GM18498 (cell line): ENCODE data around the gene AHR.
"Not testable (repeated sequence)": the region's sequence is repeated elsewhere in the genome, so short reads cannot be mapped to it uniquely, and the experiment has no call there.

Experiments used
- ATAC-seq: cut with Tn5 transposase; IDR thresholded peaks from one replicate; pipeline ENCODE4 v1.9.1; 2021; ENCODE audit warnings: mild to moderate bottlenecking, moderate library complexity; ENCODE audit not compliant: unreplicated experiment

The AHR gene

GRCh38 chr7:17336168-17336567 is 37.7 kb downstream of the AHR start:
- ATAC-seq: no peak

GRCh38 chr7:17339139-17339538 is 40.7 kb downstream of the AHR start:
- ATAC-seq: no peak

DNA sequence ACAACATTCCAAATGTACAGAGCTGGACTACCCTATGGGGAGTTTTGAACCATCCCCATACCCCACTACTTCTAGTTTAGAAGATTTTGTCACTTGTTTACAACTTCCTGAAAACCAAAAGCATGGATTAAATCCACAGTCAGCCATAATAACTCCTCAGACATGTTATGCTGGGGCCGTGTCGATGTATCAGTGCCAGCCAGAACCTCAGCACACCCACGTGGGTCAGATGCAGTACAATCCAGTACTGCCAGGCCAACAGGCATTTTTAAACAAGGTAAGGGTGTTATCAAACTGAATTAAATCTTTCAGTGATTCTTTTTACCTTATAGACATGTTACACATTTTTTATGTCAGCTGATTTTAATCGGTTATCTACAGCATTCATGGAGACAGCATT is 41.5 kb downstream of the AHR start:
- ATAC-seq: no peak

DNA sequence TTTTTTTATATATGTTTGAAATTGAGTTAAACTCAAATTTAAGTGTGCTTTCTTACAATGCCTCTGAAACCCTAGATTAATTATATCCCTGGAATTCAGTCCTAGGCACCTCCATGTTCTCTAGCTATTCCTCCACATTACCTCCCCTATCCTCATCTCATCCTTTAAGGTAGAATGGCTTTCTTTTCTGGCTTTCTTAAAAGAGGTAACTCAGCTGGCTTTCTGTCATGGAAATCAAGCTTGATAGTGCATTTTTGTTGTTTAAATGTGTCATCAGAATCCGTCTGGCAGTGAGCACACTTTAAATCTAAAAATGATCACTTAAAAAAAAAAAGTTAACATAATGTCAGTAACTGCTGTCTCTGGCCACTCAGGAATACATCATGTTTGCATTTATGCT is 42.2 kb downstream of the AHR start:
- no peak for ATAC-seq

- ATAC-seq: no peak
Measured at GRCh38 chr7:17342756-17343155, 44.3 kb downstream of the AHR start.

GRCh38 chr7:17347401-17347800 is 48.9 kb downstream of the AHR start:
- no peak for ATAC-seq

DNA sequence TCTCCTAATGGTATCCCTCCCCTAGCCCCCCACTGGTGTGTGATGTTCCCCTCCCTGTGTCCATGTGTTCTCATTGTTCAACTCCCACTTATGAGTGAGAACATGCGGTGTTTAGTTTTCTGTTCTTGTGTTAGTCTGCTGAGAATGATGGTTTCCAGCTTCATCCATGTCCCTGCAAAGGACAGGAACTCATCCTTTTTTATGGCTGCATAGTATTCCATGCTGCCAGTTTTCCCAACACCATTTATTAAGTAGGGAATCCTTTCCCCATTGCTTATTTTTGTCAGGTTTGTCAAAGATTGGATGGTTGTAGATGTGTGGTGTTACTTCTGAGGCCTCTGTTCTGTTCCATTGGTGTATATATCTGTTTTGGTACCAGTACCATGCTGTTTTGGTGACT is 50.5 kb downstream of the AHR start:
- ATAC-seq: not testable (repeated sequence)

DNA sequence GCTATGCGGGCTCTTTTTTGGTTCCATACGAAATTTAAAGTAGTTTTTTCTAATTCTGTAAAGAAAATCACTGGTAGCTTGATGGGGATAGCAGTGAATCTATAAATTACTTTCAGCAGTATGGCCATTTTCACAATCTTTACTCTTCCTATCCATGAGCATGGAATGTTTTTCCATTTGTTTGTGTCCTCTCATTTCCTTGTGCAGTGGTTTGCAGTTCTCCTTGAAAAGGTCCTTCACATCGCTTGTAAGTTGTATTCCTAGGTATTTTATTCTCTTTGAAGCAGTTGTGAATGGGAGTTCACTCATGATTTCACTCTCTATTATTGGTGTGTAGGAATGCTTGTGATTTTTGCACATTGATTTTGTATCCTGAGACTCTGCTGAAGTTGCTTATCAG is 51.9 kb downstream of the AHR start:
- not testable (repeated sequence) for ATAC-seq

DNA sequence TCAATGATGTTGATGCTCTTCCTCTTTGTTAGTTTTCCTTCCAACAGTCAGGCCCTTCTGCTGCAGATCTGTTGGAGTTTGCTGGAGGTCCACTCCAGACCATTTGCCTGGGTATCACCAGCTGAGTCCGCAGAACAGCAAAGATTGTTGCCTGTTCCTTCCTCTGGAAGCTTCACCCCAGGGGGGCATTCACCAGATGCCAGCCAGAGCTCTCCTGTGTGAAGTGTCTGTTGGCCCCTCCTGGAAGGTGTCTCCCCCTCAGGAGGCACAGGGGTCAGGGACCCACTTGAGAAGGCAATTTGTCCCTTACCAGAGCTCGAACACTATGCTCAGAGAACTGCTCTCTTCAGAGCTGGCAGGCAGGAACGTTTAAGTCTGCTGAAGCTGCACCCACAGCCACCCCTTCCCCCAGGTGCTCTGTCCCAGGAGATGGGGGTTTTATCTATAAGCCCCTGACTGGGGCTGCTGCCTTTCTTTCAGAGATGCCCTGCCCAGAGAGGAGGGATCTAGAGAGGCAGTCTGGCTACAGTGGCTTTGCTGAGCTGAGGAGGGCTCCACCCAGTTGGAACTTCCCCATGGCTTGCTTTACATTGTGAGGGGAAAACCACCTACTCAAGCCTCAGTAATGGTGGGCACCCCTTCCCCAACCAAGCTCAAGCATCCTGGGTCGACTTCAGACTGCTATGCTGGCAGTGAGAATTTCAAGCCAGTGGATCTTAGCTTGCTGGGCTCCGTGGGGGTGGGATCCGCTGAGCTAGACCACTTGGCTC is 55.4 kb downstream of the AHR start:
- ATAC-seq: not testable (repeated sequence)

DNA sequence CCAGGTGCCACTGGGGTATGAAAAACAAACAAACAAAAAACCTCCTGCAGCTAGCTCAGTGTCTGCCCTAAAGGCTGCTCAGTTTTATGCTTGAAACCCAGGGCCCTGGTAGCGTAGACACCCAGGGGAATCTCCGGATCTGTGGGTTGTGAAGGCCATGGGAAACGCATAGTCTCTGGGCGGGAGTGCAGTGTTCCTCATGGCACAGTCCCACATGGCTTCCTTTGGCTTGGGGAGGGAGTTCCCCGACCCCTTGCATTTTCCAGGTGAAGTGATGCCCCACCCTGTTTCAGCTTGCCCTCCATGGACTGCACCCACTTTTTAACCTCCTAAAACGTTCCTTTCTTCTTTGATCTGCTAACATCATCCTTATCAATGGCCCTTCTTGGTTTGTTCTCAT is 56.0 kb downstream of the AHR start:
- ATAC-seq: no peak

DNA sequence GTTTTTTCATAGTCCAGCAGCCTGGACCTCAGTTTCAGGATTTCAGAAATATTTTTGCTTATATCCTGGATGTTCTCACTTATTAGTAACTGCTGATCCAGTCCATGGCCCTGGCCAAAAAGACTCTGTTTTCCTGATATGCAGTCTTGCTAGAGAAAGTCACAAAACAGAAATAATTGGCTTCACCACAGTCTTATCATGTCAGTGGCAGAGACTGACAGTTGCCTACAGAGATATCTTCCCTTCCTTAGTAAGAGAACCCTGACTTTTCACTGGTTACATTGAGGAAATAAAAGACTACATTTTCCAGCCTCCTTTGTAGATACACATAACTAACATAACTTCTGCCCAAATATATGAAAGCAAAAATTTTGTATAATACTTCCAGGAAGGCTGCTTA is 56.6 kb downstream of the AHR start:
- no peak for ATAC-seq

DNA sequence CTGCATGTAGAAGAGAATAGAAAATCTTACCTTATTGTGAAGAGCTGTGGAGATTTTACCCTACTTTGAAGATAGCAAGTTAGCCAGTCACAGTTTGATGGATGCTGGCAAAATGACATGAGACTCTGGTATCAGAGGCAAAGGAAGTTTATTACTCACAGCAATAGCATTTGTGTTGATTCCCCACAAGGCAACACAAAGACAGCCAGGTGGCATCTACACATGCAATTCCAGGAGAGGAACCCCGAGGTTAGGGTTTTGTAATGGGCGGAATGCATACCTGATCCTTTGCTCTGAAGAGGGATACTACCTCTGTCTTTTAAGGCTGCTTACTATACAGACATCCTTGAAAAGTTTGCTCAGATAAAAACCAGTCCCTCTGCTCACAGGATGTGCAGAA is 59.5 kb downstream of the AHR start:
- ATAC-seq: no peak

DNA sequence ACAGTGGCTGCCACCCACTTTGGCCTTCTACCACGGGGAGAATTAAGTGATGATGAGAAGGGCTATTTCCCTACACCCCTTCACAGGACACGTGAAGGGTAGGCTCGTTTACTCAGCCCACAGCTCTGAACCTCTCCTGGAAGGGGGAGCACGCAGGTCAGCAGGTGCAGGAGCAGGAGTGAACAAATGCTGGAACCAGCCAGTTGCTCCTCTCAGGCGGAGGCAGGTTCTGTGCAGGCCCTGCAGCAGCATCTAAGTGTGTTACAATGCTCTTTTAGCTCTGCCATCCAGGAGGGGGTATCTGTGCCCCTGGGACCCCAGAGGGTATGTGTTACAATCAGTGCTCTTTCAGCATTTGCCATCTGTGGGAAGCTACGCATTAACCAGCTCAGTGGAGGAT is 61.2 kb downstream of the AHR start:
- ATAC-seq: no peak

- ATAC-seq: no peak
Measured at GRCh38 chr7:17362439-17363105, 64.1 kb downstream of the AHR start.

DNA sequence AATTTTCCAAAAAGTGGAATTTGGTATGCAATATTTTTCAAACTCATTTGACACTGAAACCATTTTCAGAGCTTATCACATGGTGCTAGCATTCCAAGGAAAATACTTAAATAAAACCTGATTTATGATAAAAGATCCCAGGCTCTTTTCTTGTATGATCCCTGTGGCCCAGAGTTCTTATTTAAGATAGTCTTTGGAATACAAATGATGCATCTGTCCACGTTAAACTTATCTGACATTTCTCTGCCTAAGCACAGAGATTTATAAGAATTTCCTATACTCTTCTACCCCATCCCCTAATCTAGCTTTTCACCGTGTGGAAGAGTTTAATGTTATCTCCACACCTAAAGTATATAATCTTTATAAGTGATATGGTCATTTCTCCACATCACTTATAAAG is 66.2 kb downstream of the AHR start:
- no peak for ATAC-seq

DNA sequence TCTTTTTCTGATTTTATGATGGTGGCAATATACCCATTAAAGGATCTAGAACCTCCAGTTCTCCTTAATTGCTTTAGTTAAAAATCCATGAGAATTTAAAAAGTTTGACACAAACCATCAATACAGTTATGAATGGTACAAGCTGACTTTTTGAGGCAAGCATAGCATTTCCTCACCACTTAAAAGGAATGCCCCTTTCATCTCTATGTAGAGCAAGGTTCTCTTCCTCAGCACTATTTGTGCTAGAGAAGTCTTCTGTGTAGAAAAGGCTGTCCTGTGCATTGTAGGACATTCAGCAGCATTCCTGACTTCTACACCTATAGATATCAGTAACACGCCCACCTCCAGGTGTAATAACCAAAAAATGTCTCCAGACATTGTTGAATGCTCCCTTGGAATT is 67.3 kb downstream of the AHR start:
- no peak for ATAC-seq

GRCh38 chr7:17367502-17367901 is 69.0 kb downstream of the AHR start:
- ATAC-seq: no peak

- no peak for ATAC-seq
Measured at GRCh38 chr7:17368856-17369524, 70.5 kb downstream of the AHR start.

DNA sequence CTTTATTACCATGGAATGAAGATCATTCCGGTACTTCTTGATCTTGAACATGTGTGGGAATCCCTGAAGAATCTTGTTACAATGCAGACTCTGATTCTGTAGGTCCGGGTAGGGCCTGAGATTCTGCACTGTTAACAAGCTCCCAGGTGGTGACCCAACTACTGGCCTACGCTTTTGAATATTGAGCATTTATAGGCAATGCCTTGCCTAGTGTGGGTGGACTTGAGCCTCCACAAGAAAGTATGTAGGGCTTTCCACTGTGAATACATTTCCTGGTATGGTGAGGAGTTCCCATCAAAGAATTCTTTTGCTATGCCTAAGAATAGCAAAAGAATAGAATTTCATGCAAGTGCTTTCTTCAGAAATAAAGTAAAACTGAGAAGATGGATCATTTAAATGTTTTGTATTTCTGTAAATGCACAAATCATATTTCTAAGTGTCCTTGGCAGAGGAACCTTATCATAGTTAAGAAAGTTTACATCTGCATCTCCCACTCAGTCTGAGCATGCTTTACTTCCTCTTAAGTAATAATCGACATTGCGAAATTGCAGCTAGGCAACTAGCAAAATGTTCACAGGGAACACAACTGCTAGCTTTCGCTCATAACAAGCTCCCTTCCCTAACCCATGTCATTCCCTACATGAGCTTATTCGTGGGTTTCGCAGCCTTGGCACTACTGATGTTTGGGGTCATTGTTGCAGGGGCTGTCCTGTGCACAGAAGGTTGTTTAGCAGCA is 71.4 kb downstream of the AHR start:
- ATAC-seq: no peak

- no peak for ATAC-seq
Measured at GRCh38 chr7:17370901-17371585, 72.6 kb downstream of the AHR start.
